ENCODE results near the gene SLC24A3.

DNA sequence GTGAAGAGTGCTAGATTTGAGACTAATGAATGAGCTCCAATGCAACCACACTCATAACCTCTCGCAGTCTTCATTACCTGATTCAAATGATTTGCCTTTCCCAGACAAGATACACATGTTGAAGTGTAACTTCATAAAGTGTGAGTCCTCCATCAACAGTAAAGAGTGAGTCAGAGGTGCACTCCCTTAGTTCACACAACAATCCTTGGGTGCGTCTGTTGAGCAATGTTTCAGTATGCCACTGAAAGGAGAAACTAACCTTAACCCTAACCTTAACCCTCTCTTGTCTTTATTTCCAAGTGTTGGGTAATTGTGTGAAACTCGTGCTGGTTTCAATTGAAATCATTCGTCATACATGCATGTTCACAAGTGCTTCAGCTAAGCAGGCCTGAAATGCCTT is 524.6 kb downstream of the SLC24A3 start:
- TF ChIP-seq, protein P1, sequence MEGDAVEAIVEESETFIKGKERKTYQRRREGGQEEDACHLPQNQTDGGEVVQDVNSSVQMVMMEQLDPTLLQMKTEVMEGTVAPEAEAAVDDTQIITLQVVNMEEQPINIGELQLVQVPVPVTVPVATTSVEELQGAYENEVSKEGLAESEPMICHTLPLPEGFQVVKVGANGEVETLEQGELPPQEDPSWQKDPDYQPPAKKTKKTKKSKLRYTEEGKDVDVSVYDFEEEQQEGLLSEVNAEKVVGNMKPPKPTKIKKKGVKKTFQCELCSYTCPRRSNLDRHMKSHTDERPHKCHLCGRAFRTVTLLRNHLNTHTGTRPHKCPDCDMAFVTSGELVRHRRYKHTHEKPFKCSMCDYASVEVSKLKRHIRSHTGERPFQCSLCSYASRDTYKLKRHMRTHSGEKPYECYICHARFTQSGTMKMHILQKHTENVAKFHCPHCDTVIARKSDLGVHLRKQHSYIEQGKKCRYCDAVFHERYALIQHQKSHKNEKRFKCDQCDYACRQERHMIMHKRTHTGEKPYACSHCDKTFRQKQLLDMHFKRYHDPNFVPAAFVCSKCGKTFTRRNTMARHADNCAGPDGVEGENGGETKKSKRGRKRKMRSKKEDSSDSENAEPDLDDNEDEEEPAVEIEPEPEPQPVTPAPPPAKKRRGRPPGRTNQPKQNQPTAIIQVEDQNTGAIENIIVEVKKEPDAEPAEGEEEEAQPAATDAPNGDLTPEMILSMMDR (IDR thresholded peaks at IDR 0.05): no peak
- no peak for TF ChIP-seq POLR2A (IDR thresholded peaks at IDR 0.05)
